Panc1 (cell line): ENCODE measurements around the gene PLB1.

Experiments
- CTCF ChIP-seq: fragments of 450-650 bp; IDR thresholded peaks from 2 replicates; pipeline ENCODE4 v1.5.1; 2017; ENCODE audit warnings: mild to moderate bottlenecking
- POLR2AphosphoS5 ChIP-seq: IDR thresholded peaks from 2 replicates; pipeline ENCODE4 v1.6.1; 2012; ENCODE audit warnings: mild to moderate bottlenecking, low read depth, low read length, moderate library complexity
- REST ChIP-seq, 2 experiments: IDR thresholded peaks; 2 replicates each; pipeline ENCODE4 v1.6.1; 2011 to 2012; ENCODE audit warnings: low read depth in 2 of 2, control low read depth in 1 of 2, low read length in 1 of 2, mild to moderate bottlenecking in 1 of 2, moderate library complexity in 1 of 2; ENCODE audit not compliant: insufficient read depth in 1 of 2
- SIN3A ChIP-seq: IDR thresholded peaks from 2 replicates; pipeline ENCODE4 v1.6.1; 2012; ENCODE audit warnings: low read depth, mild to moderate bottlenecking, low read length, moderate library complexity, borderline replicate concordance; ENCODE audit not compliant: insufficient read depth
- TCF7L2 ChIP-seq: IDR thresholded peaks from 2 replicates; pipeline ENCODE4 v1.6.1; 2011; ENCODE audit warnings: mild to moderate bottlenecking, low read depth, low read length, inconsistent platforms

GRCh38 chr2:28507796-28508764 lies 12.2 kb downstream of the PLB1 start:
- TF ChIP-seq CTCF (no peak), REST (IDR thresholded peaks at IDR 0.05; ENCODE audit: insufficient read depth in 1 of 2, low read depth in 2 of 2, low read length in 1 of 2) (no peak), TCF7L2 (no peak), POLR2AphosphoS5 (no peak), SIN3A (no peak)
